Stomach smooth muscle (tissue), 2 donors: ENCODE measurements around the gene AFMID.
"Not testable (repeated sequence)": the region's sequence is repeated elsewhere in the genome, so short reads cannot be mapped to it uniquely, and the experiment has no call there.

ENCODE experiments used
- H3K27ac ChIP-seq: one replicate; pipeline ENCODE4 v1.7.0; 2013; ENCODE audit warnings: mild to moderate bottlenecking, low read length, inconsistent platforms
- H3K27me3 ChIP-seq, 2 donors: one replicate each; pipeline ENCODE4 v1.7.0; 2013; ENCODE audit warnings: low read length in 2 of 2; ENCODE audit not compliant: insufficient read depth in 2 of 2, control insufficient read depth in 1 of 2
- H3K36me3 ChIP-seq, 2 donors: one replicate each; pipeline ENCODE4 v1.7.0; 2013; ENCODE audit warnings: low read length in 2 of 2; ENCODE audit not compliant: control insufficient read depth in 2 of 2, insufficient read depth in 2 of 2
- H3K4me1 ChIP-seq: one replicate; pipeline ENCODE4 v1.7.0; 2013; ENCODE audit warnings: low read length; ENCODE audit not compliant: control insufficient read depth, insufficient read depth
- H3K4me3 ChIP-seq, 2 donors: one replicate each; pipeline ENCODE4 v1.7.0; 2013; ENCODE audit warnings: low read length in 2 of 2
- H3K9ac ChIP-seq, 2 donors: one replicate each; pipeline ENCODE4 v1.7.0; 2013; ENCODE audit warnings: low read length in 2 of 2, mild to moderate bottlenecking in 1 of 2
- H3K9me3 ChIP-seq, 2 donors: one replicate each; pipeline ENCODE4 v1.7.0; 2013; ENCODE audit warnings: low read length in 2 of 2; ENCODE audit not compliant: control insufficient read depth in 2 of 2
- donor health status: healthy.
- donor health status: Pancreatic carcinoma.

Gene AFMID

GRCh38 chr17:78234261-78234865 is 47.2 kb downstream of the AFMID start:
- no peaks in the 10 kb centered on the region for H3K36me3 ChIP-seq
- peaks cover 22 to 27% of the 10 kb centered on the region in 2 donors for H3K27me3 ChIP-seq
- peaks cover 2% of the 10 kb centered on the region for H3K4me1 ChIP-seq
- no peaks in the 10 kb centered on the region for H3K9me3 ChIP-seq
- H3K4me3 ChIP-seq, result no peak overlapping the region
- no peak overlapping the region for H3K27ac ChIP-seq
- H3K9ac ChIP-seq, result no peak overlapping the region

DNA sequence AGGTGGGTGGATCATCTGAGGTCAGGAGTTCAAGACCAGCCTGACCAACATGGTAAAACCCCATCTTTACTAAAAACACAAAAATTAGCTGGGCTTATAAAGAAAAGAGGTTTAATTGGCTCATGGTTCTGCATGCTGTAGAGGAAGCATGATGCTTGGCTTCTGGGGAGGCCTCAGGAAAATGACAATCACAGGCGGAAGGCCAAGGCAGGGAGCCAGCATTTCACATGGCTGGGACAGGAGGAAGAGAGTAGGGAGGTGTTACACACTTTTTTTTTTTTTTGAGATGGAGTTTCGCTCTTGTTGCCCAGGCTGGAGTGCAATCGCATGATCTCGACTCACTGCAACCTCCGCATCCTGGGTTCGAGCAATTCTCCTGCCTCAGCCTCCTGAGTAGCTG is 47.9 kb downstream of the AFMID start:
- H3K27ac ChIP-seq, H3K4me1 ChIP-seq, H3K36me3 ChIP-seq, H3K9me3 ChIP-seq, H3K4me3 ChIP-seq, H3K9ac ChIP-seq: not testable (repeated sequence)
- peaks cover 22 to 27% of the 10 kb centered on the region in 2 donors for H3K27me3 ChIP-seq

DNA sequence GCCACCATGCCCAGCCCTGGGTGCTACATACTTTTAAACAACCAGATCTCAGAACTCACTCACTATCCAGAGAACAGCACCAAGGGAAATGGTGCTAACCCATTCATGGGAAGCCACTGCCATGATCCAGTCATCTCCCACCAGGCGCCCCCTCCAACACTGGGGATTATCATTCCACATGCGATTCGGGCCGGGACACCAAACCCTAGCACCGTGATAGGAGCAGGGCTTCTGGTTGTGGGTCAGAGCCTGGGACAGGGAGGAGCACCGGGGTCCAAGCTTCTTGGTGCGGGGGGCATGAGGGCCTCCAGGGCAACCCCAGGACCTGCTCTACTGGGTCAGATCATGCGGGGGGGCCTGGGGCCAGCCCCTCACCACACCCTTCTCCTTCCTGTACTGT is 48.7 kb downstream of the AFMID start:
- H3K4me1 ChIP-seq, result peaks cover 2% of the 10 kb centered on the region
- H3K36me3 ChIP-seq, result no peaks in the 10 kb centered on the region
- no peaks in the 10 kb centered on the region for H3K9me3 ChIP-seq
- H3K4me3 ChIP-seq, result no peak overlapping the region
- no peak overlapping the region for H3K9ac ChIP-seq
- peaks cover 17 to 22% of the 10 kb centered on the region in 2 donors for H3K27me3 ChIP-seq
- H3K27ac ChIP-seq, result no peak overlapping the region

DNA sequence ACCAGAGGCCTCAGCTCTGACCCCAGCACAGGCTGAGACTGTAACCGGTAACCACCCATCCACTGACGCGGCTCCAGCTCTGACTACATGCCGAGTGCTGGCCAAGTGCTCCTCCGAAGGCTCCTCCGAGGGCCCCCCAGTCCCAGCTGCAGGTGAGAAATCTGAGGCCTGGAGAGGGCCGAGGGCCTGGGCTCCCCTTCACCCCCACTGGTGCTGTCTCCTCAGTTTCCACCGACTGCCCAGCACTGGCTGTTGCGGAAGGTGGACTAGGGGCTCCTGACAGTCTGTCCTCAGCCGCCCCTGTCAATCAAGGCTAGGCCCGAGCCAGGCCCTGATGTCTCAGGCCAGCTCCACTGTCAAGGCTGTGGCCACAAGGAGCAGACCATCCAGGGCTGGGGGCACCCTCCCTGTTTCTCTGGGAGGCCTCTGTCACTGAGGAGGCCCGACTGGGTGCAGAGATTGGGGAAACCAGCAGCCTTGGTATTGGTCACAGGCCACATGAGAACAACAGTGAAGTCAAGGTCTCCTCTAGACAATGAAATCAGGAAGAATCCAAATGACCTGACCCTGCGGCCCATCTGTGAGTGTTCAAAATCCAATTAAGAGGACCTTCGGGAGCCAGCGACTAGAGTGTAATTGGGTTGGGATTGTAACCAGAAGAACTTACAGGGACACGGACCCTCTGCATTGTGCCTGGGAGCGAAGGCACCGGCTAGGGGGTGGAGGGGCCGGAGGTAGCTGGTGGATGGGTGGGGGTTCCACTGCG is 49.4 kb downstream of the AFMID start:
- no peak overlapping the region for H3K27ac ChIP-seq
- H3K36me3 ChIP-seq, result no peaks in the 10 kb centered on the region
- H3K27me3 ChIP-seq, result peaks cover 11 to 15% of the 10 kb centered on the region in 2 donors
- no peaks in the 10 kb centered on the region for H3K9me3 ChIP-seq
- no peak overlapping the region for H3K9ac ChIP-seq
- peaks cover 1% of the 10 kb centered on the region for H3K4me1 ChIP-seq
- no peak overlapping the region for H3K4me3 ChIP-seq

DNA sequence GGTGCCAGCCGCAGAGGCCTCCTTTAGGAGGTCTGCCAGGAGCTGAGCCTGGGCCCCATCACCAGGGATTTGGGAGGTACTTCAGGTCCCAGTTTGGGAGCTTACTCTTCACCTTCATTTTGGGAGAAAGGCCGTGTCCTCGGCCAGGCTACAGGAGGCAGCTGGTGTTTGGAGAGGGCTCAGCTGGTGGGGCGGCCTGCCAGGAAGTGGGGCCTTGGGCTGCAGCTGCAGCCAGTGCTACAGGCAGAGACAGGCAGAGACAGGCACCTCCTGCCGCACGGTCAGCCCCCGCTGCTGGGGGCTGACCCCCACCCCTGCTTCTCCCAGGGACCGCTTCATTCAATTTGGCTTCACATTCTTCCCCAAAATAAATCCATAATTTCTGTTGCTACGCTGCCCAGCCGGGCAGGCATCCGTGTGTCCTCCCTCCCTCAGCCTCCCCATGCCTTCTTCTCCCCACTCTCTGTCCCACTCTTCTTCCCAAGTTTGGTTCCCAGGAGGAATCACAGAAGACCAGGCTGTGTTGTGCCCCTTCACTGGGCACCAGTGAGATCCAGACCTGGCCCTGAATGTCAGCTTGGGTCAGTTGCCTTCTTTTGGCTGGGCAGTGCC is 50.3 kb downstream of the AFMID start:
- no peak overlapping the region for H3K9ac ChIP-seq
- no peak overlapping the region for H3K27ac ChIP-seq
- no peaks in the 10 kb centered on the region for H3K4me1 ChIP-seq

DNA sequence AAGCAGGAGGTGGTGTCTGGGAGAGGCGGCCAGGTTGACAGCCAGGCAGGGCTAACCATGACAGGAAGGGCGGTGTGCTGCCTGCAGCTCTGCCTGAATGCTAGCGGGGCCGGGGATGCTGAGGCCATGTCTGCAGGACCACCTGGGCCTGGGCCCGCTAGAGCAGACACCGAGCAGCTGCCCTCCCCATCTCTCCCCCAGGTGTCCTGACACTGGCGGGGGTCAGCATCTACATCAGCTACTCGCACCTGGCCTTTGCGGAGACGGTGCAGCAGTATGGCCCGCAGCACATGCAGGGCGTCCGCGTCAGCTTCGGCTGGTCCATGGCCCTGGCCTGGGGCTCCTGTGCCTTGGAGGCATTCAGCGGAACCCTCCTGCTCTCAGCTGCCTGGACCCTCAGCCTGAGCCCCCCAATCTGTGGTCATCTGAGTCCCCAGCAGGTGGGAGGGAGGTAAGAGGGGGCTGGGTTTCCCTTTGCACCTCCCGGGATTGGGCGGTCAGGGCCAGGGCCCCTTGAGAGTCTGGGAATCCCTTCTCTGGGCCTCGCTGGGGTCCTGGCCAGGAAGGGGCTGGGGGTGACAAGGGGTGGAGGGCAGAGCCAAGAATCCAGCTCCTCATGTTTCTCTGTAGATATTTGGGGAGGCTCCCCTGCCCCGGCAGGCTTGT is 51.8 kb downstream of the AFMID start:
- Histone ChIP-seq H3K4me3 (no peak overlapping the region), H3K27ac (no peak overlapping the region), H3K9me3 (no peaks in the 10 kb centered on the region), H3K4me1 (no peaks in the 10 kb centered on the region), H3K9ac (no peak overlapping the region), H3K27me3 (peaks cover 0 to 2% of the 10 kb centered on the region in 2 donors), H3K36me3 (no peaks in the 10 kb centered on the region)

More for the DNA sequence above, 50.3 kb downstream of the AFMID start:
- no peaks in the 10 kb centered on the region for H3K9me3 ChIP-seq
- no peak overlapping the region for H3K4me3 ChIP-seq
- peaks cover 7% of the 10 kb centered on the region in 2 donors for H3K27me3 ChIP-seq
- no peaks in the 10 kb centered on the region for H3K36me3 ChIP-seq

GRCh38 chr17:78239489-78239931 is 52.3 kb downstream of the AFMID start:
- H3K9me3 ChIP-seq, result no peaks in the 10 kb centered on the region
- H3K9ac ChIP-seq, result no peak overlapping the region
- H3K27ac ChIP-seq, result no peak overlapping the region
- H3K4me1 ChIP-seq, result no peaks in the 10 kb centered on the region
- H3K27me3 ChIP-seq, result peaks cover 0 to 2% of the 10 kb centered on the region in 2 donors
- H3K36me3 ChIP-seq, result no peaks in the 10 kb centered on the region
- no peak overlapping the region for H3K4me3 ChIP-seq

DNA sequence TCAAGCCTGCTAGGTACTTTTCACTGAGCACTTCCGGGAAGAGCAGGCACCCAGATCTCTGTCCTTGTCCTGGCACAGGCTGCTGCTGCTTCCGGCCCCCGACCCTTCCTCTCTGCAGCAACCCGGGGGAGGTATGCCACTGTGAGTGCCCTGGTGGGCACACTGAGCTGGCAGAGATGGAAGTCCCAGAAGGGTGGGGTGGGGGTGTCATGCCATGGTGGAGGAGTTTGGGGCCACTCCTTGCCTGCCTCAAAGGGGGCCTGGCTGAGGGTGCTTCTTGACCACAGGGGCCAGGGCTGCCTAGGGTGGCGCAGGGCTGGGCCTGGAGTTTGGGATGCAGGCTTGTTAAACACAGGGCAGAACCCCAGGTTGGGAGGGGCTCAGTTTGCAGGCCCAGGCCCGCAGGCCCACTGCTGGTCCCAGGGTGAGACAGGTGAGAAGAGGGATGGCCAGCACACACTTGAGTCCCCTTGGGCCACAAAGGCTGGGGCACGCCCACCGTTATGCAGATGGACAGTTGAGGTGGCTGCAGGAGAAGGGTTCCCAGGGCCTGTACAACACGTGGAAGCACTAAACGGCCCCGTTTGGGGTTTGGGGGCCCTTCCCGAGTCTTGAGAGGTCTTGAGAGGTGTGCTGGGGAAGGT is 53.0 kb downstream of the AFMID start:
- Histone ChIP-seq H3K36me3 (no peaks in the 10 kb centered on the region), H3K27ac (no peak overlapping the region), H3K9me3 (no peaks in the 10 kb centered on the region), H3K27me3 (peaks cover 0 to 2% of the 10 kb centered on the region in 2 donors), H3K4me1 (no peaks in the 10 kb centered on the region), H3K4me3 (no peak overlapping the region), H3K9ac (no peak overlapping the region)

DNA sequence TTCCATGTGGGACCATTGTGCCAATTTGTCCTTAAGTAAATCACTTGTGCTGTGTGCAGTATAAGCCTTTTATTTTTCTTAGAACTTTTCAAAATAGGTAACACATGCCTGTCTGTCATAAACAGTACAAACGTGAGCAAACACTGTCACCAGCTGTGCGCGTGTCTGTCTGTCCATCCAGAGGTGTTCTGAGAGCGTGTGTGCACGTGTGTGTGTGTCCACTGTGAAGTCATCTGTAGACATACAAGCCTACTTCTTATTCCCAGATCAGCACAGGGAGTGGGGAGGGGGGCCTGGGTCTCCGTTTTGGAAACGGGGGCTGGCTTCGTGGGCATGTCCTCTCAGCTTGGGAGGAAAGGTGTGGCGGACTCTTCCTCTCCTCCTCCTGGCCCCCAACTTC is 53.7 kb downstream of the AFMID start:
- Histone ChIP-seq H3K9me3 (no peaks in the 10 kb centered on the region), H3K27me3 (peaks cover 0 to 2% of the 10 kb centered on the region in 2 donors), H3K4me3 (no peak overlapping the region), H3K9ac (no peak overlapping the region), H3K36me3 (no peaks in the 10 kb centered on the region), H3K27ac (no peak overlapping the region), H3K4me1 (no peaks in the 10 kb centered on the region)

- no peaks in the 10 kb centered on the region for H3K36me3 ChIP-seq
- no peaks in the 10 kb centered on the region for H3K4me1 ChIP-seq
- H3K9me3 ChIP-seq, result no peaks in the 10 kb centered on the region
- no peak overlapping the region for H3K9ac ChIP-seq
- H3K27me3 ChIP-seq, result peaks cover 0 to 2% of the 10 kb centered on the region in 2 donors
- H3K4me3 ChIP-seq, result no peak overlapping the region
- no peak overlapping the region for H3K27ac ChIP-seq
Measured at GRCh38 chr17:78241277-78242023, 54.3 kb downstream of the AFMID start.
